Mesenchymal stem cell (in vitro differentiated cells and primary cell): ENCODE results near the gene NHLRC3.
A peak's percentile ranks its signal among the peaks of the same experiment; 100 is the strongest.

ENCODE experiments used
- DNase-seq: peaks from one replicate; pipeline ENCODE4 v3.0.0-alpha.2; 2013
- H2AFZ ChIP-seq: one replicate; pipeline ENCODE4 v1.6.1; 2013; ENCODE audit warnings: low read depth, mild to moderate bottlenecking, control low read depth, inconsistent platforms, low read length, moderate library complexity
- H2AK5ac ChIP-seq: 2 replicates; pipeline ENCODE4 v1.6.1; 2013; ENCODE audit warnings: low read length, moderate library complexity, mild to moderate bottlenecking, inconsistent platforms; ENCODE audit not compliant: severe bottlenecking
- H2BK120ac ChIP-seq: one replicate; pipeline ENCODE4 v1.6.1; 2013; ENCODE audit warnings: low read depth, mild to moderate bottlenecking, inconsistent platforms, low read length, moderate library complexity
- H2BK12ac ChIP-seq, 2 experiments: one replicate each; pipeline ENCODE4 v1.6.1; 2013; ENCODE audit warnings: inconsistent platforms in 2 of 2, low read length in 2 of 2, mild to moderate bottlenecking in 2 of 2, moderate library complexity in 2 of 2, control low read depth in 1 of 2
- H2BK15ac ChIP-seq: one replicate; pipeline ENCODE4 v1.6.1; 2013; ENCODE audit warnings: mild to moderate bottlenecking, low read depth, inconsistent platforms; ENCODE audit not compliant: poor library complexity, severe bottlenecking
- H2BK5ac ChIP-seq: 2 replicates; pipeline ENCODE4 v1.6.1; 2013; ENCODE audit warnings: low read depth, mild to moderate bottlenecking, low read length, control low read depth, inconsistent platforms; ENCODE audit not compliant: poor library complexity, severe bottlenecking
- H3K14ac ChIP-seq, 2 experiments: one replicate each; pipeline ENCODE4 v1.6.1; 2013; ENCODE audit warnings: inconsistent platforms in 2 of 2, low read length in 2 of 2, control low read depth in 1 of 2, mild to moderate bottlenecking in 1 of 2, moderate library complexity in 1 of 2
- H3K18ac ChIP-seq, 2 experiments: one replicate each; pipeline ENCODE4 v1.6.1; 2013; ENCODE audit warnings: inconsistent platforms in 2 of 2, low read length in 2 of 2, control low read depth in 1 of 2, low read depth in 1 of 2, mild to moderate bottlenecking in 1 of 2
- H3K23ac ChIP-seq, 2 experiments: one replicate each; pipeline ENCODE4 v1.6.1; 2013; ENCODE audit warnings: inconsistent platforms in 2 of 2, low read length in 2 of 2, mild to moderate bottlenecking in 2 of 2, moderate library complexity in 2 of 2, control low read depth in 1 of 2
- H3K27ac ChIP-seq: 2 replicates; pipeline ENCODE4 v1.5.1; 2013; ENCODE audit warnings: mild to moderate bottlenecking, moderate library complexity, low read length, control low read depth, inconsistent platforms; ENCODE audit not compliant: poor library complexity, severe bottlenecking
- H3K27me3 ChIP-seq, 2 experiments: 2 replicates each; pipeline versions ENCODE4 v1.6.1 to v1.7.0; 2013; ENCODE audit warnings: low read length in 2 of 2, mild to moderate bottlenecking in 2 of 2, moderate library complexity in 2 of 2, control low read depth in 1 of 2, inconsistent platforms in 1 of 2; ENCODE audit not compliant: control insufficient read depth in 1 of 2, insufficient read depth in 1 of 2
- H3K36me3 ChIP-seq, 2 experiments: 2 replicates each; pipeline versions ENCODE4 v1.6.1 to v1.7.0; 2013; ENCODE audit warnings: low read length in 2 of 2, control low read depth in 1 of 2, inconsistent platforms in 1 of 2, low read depth in 1 of 2, mild to moderate bottlenecking in 1 of 2; ENCODE audit not compliant: insufficient read depth in 2 of 2, control insufficient read depth in 1 of 2
- H3K4ac ChIP-seq, 2 experiments: one replicate each; pipeline ENCODE4 v1.6.1; 2013; ENCODE audit warnings: inconsistent platforms in 2 of 2, low read length in 2 of 2, mild to moderate bottlenecking in 2 of 2, moderate library complexity in 2 of 2, control low read depth in 1 of 2, low read depth in 1 of 2
- H3K4me1 ChIP-seq: 2 replicates; pipeline ENCODE4 v1.6.1; 2013; ENCODE audit warnings: low read depth, low read length, control low read depth; ENCODE audit not compliant: control insufficient read depth, insufficient read depth
- H3K4me2 ChIP-seq: 2 replicates; pipeline ENCODE4 v1.6.1; 2013; ENCODE audit warnings: low read length, mild to moderate bottlenecking, inconsistent platforms; ENCODE audit not compliant: poor library complexity, severe bottlenecking
- H3K4me3 ChIP-seq, 2 experiments: 2 replicates each; pipeline versions ENCODE4 v1.5.1 to v1.7.0; 2013; ENCODE audit warnings: low read length in 2 of 2, mild to moderate bottlenecking in 2 of 2, control low read depth in 1 of 2, low read depth in 1 of 2; ENCODE audit not compliant: insufficient read depth in 1 of 2
- H3K79me1 ChIP-seq: replicated peaks from 2 replicates; pipeline ENCODE4 v1.6.1; 2013; ENCODE audit warnings: mild to moderate bottlenecking, control low read depth, low read length, inconsistent platforms; ENCODE audit not compliant: poor library complexity, severe bottlenecking
- H3K9ac ChIP-seq: 2 replicates; pipeline ENCODE4 v1.7.0; 2013; ENCODE audit warnings: mild to moderate bottlenecking, low read length, moderate library complexity
- H3K9me3 ChIP-seq: 2 replicates; pipeline ENCODE4 v1.7.0; 2013; ENCODE audit warnings: mild to moderate bottlenecking, low read length; ENCODE audit not compliant: control insufficient read depth
- H4K8ac ChIP-seq: one replicate; pipeline ENCODE4 v1.6.1; 2013; ENCODE audit warnings: inconsistent platforms, mild to moderate bottlenecking, low read length, moderate library complexity
- H4K91ac ChIP-seq: one replicate; pipeline ENCODE4 v1.6.1; 2013; ENCODE audit warnings: mild to moderate bottlenecking, low read length, inconsistent platforms
- WGBS: methylation state at CpG from one replicate; pipeline ENCODE4 v1.1.7; 2013; ENCODE audit warnings: mixed read lengths; 5-methylcytosine and 5-hydroxymethylcytosine counted together

Gene NHLRC3

GRCh38 chr13:39025433-39025839 is 12.8 kb upstream of the NHLRC3 start:
- no peak overlapping the region for H2AK5ac ChIP-seq
- no peaks in the 10 kb centered on the region for H3K9me3 ChIP-seq
- no peak overlapping the region for H3K4me2 ChIP-seq
- peaks cover 10 to 95% of the 10 kb centered on the region in 2 experiments for H3K36me3 ChIP-seq
- no peak overlapping the region for H2BK15ac ChIP-seq
- H2BK5ac ChIP-seq: no peak overlapping the region
- no peak overlapping the region for H3K14ac ChIP-seq
- no peak overlapping the region for H3K18ac ChIP-seq
- WGBS: 100% methylated on average over 1 of the region's 2 CpGs
- no peak overlapping the region for H3K4ac ChIP-seq
- no peak overlapping the region for H3K23ac ChIP-seq
- no peak overlapping the region for H3K27ac ChIP-seq
- no peak for DNase-seq
- H2BK12ac ChIP-seq: no peak overlapping the region
- no peaks in the 10 kb centered on the region for H3K27me3 ChIP-seq
- no peak overlapping the region for H2AFZ ChIP-seq
- H4K8ac ChIP-seq: no peak overlapping the region
- H3K9ac ChIP-seq: no peak overlapping the region
- peaks cover 13% of the 10 kb centered on the region for H3K79me1 ChIP-seq
- H2BK120ac ChIP-seq: no peak overlapping the region
- H3K4me3 ChIP-seq: no peak overlapping the region
- H3K4me1 ChIP-seq: no peaks in the 10 kb centered on the region
- H4K91ac ChIP-seq: no peak overlapping the region

- H3K9ac ChIP-seq: no peak overlapping the region
- H2BK12ac ChIP-seq: no peak overlapping the region
- no peak overlapping the region for H3K4me3 ChIP-seq
- H3K9me3 ChIP-seq: no peaks in the 10 kb centered on the region
- no peak overlapping the region for H2AK5ac ChIP-seq
- no peak overlapping the region for H2BK5ac ChIP-seq
- H4K91ac ChIP-seq: no peak overlapping the region
- no peaks in the 10 kb centered on the region for H3K27me3 ChIP-seq
- H3K36me3 ChIP-seq: peaks cover 3 to 36% of the 10 kb centered on the region in 2 experiments
- H3K4me2 ChIP-seq: no peak overlapping the region
- H3K4ac ChIP-seq: no peak overlapping the region
- H3K14ac ChIP-seq: no peak overlapping the region
- peaks cover 12% of the 10 kb centered on the region for H3K79me1 ChIP-seq
- no peak overlapping the region for H4K8ac ChIP-seq
- H3K23ac ChIP-seq: no peak overlapping the region
- no CpG with 5 or more reads among the region's 1 CpG for WGBS
- no peak overlapping the region for H3K18ac ChIP-seq
- H3K27ac ChIP-seq: no peak overlapping the region
- H2BK120ac ChIP-seq: no peak overlapping the region
- no peaks in the 10 kb centered on the region for H3K4me1 ChIP-seq
- no peak overlapping the region for H2BK15ac ChIP-seq
- no peak overlapping the region for H2AFZ ChIP-seq
- no peak for DNase-seq
These were observed 6.1 kb upstream of the NHLRC3 start for GRCh38 chr13:39032150-39032549.

- H2AK5ac ChIP-seq: no peak overlapping the region
- H2BK15ac ChIP-seq: no peak overlapping the region
- no peak overlapping the region for H3K4ac ChIP-seq
- peaks cover 16% of the 10 kb centered on the region for H3K79me1 ChIP-seq
- H3K4me1 ChIP-seq: peaks cover 2% of the 10 kb centered on the region
- 100% methylated on average over 1 of the region's 1 CpG for WGBS
- H3K27ac ChIP-seq: no peak overlapping the region
- no peaks in the 10 kb centered on the region for H3K27me3 ChIP-seq
- no peak for DNase-seq
- H2BK120ac ChIP-seq: no peak overlapping the region
- H2BK12ac ChIP-seq: no peak overlapping the region
- no peak overlapping the region for H3K18ac ChIP-seq
- H4K8ac ChIP-seq: no peak overlapping the region
- no peak overlapping the region for H2BK5ac ChIP-seq
- H4K91ac ChIP-seq: no peak overlapping the region
- H3K9me3 ChIP-seq: no peaks in the 10 kb centered on the region
- no peak overlapping the region for H3K4me3 ChIP-seq
- H3K9ac ChIP-seq: no peak overlapping the region
- no peak overlapping the region for H3K4me2 ChIP-seq
- H3K23ac ChIP-seq: no peak overlapping the region
- H3K14ac ChIP-seq: no peak overlapping the region
- peaks cover 0 to 17% of the 10 kb centered on the region in 2 experiments for H3K36me3 ChIP-seq
- H2AFZ ChIP-seq: no peak overlapping the region
These were observed 4.2 kb upstream of the NHLRC3 start for GRCh38 chr13:39034085-39034484.

- DNase-seq: no peak
- Histone ChIP-seq H3K4me1 (peaks cover 2% of the 10 kb centered on the region), H3K36me3 (peaks cover 0 to 8% of the 10 kb centered on the region in 2 experiments), H3K23ac (no peak overlapping the region), H3K4ac (no peak overlapping the region), H2BK12ac (no peak overlapping the region), H2BK120ac (no peak overlapping the region), H2AFZ (no peak overlapping the region), H3K14ac (no peak overlapping the region), H3K27ac (no peak overlapping the region), H3K4me2 (peak overlapping the region; percentile 63), H4K91ac (no peak overlapping the region), H3K79me1 (peaks cover 16% of the 10 kb centered on the region), H3K18ac (no peak overlapping the region), H2BK15ac (no peak overlapping the region), H2AK5ac (no peak overlapping the region), H3K4me3 (peak overlapping the region in 1 of 2 experiments; percentile 98), H3K9ac (peak overlapping the region; percentile 92), H3K9me3 (no peaks in the 10 kb centered on the region), H3K27me3 (no peaks in the 10 kb centered on the region), H2BK5ac (no peak overlapping the region), H4K8ac (no peak overlapping the region)
- WGBS: 52% methylated on average over 2 of the region's 2 CpGs
These were observed 3.1 kb upstream of the NHLRC3 start for GRCh38 chr13:39035204-39035603.
